Measurements from ENCODE around the gene PATJ.

The PATJ gene

GRCh38 chr1:62131093-62131725 is 388.9 kb downstream of the PATJ start:
- TF ChIP-seq CTCF (IDR thresholded peaks at IDR 0.05; ENCODE audit: insufficient read depth, low read length) = peak; percentile 98
- no peak for TF ChIP-seq GABPA (IDR thresholded peaks at IDR 0.05; ENCODE audit: low read depth)
- H3K27ac ChIP-seq (replicated peaks) = no peak overlapping the region
- no peaks in the 10 kb centered on the region for H3K27me3 ChIP-seq (ENCODE audit: insufficient read depth, poor library complexity, severe bottlenecking)
- no peak overlapping the region for H3K4me3 ChIP-seq (replicated peaks; ENCODE audit: insufficient read depth, low read length)
- peak; percentile 12 to 37 for DNase-seq (ENCODE audit: low read depth in 1 of 2, low spot score in 1 of 2)

GRCh38 chr1:62138029-62138428 is 395.7 kb downstream of the PATJ start:
- TF ChIP-seq GABPA (IDR thresholded peaks at IDR 0.05; ENCODE audit: low read depth) (no peak), CTCF (IDR thresholded peaks at IDR 0.05; ENCODE audit: insufficient read depth, low read length) (no peak), POLR2AphosphoS5 (IDR thresholded peaks at IDR 0.05; ENCODE audit: low read depth) (no peak), SPI1 (IDR thresholded peaks at IDR 0.05; ENCODE audit: borderline replicate concordance, low read depth) (no peak), REST (IDR thresholded peaks at IDR 0.05; ENCODE audit: insufficient replicate concordance, low read depth) (no peak)

GRCh38 chr1:62139410-62139809 is 397.1 kb downstream of the PATJ start:
- no peak for DNase-seq (ENCODE audit: low read depth in 1 of 2, low spot score in 1 of 2)
- Histone ChIP-seq H3K27ac (replicated peaks) (no peak overlapping the region), H3K4me3 (replicated peaks; ENCODE audit: insufficient read depth, low read length) (no peak overlapping the region), H3K27me3 (ENCODE audit: insufficient read depth, poor library complexity, severe bottlenecking) (no peaks in the 10 kb centered on the region)
- TF ChIP-seq POLR2AphosphoS5 (IDR thresholded peaks at IDR 0.05; ENCODE audit: low read depth) (no peak), SPI1 (IDR thresholded peaks at IDR 0.05; ENCODE audit: borderline replicate concordance, low read depth) (no peak), GABPA (IDR thresholded peaks at IDR 0.05; ENCODE audit: low read depth) (no peak), CTCF (IDR thresholded peaks at IDR 0.05; ENCODE audit: insufficient read depth, low read length) (no peak), REST (IDR thresholded peaks at IDR 0.05; ENCODE audit: insufficient replicate concordance, low read depth) (no peak)

More at GRCh38 chr1:62138029-62138428, 395.7 kb downstream of the PATJ start:
- H3K4me3 ChIP-seq (replicated peaks; ENCODE audit: insufficient read depth, low read length) = no peak overlapping the region
- H3K27ac ChIP-seq (replicated peaks) = no peak overlapping the region
- H3K27me3 ChIP-seq (ENCODE audit: insufficient read depth, poor library complexity, severe bottlenecking) = no peaks in the 10 kb centered on the region
- DNase-seq (ENCODE audit: low read depth in 1 of 2, low spot score in 1 of 2) = no peak

GRCh38 chr1:62140666-62141065 is 398.4 kb downstream of the PATJ start:
- no peak overlapping the region for H3K4me3 ChIP-seq (replicated peaks; ENCODE audit: insufficient read depth, low read length)
- H3K27ac ChIP-seq (replicated peaks) = no peak overlapping the region
- H3K27me3 ChIP-seq (ENCODE audit: insufficient read depth, poor library complexity, severe bottlenecking) = no peaks in the 10 kb centered on the region
- no peak for DNase-seq (ENCODE audit: low read depth in 1 of 2, low spot score in 1 of 2)
- TF ChIP-seq GABPA (IDR thresholded peaks at IDR 0.05; ENCODE audit: low read depth) = no peak
- TF ChIP-seq SPI1 (IDR thresholded peaks at IDR 0.05; ENCODE audit: borderline replicate concordance, low read depth) = no peak
- no peak for TF ChIP-seq REST (IDR thresholded peaks at IDR 0.05; ENCODE audit: insufficient replicate concordance, low read depth)
- TF ChIP-seq POLR2AphosphoS5 (IDR thresholded peaks at IDR 0.05; ENCODE audit: low read depth) = no peak
- no peak for TF ChIP-seq CTCF (IDR thresholded peaks at IDR 0.05; ENCODE audit: insufficient read depth, low read length)

All from HL-60 (cell line).